Measurements from ENCODE around the gene FMN2.

Gene FMN2

GRCh38 chr1:240363315-240363714 lies 271.6 kb downstream of the FMN2 start:
- no peak for DNase-seq (ENCODE audit: low spot score)
- Histone ChIP-seq H3K4me3 (no peak overlapping the region), H3K27ac (no peak overlapping the region)
- no peak for TF ChIP-seq CTCF (IDR thresholded peaks at IDR 0.05)

GRCh38 chr1:240363914-240364313 lies 272.2 kb downstream of the FMN2 start:
- H3K27ac ChIP-seq, result no peak overlapping the region
- no peak for DNase-seq (ENCODE audit: low spot score)
- no peak for TF ChIP-seq CTCF (IDR thresholded peaks at IDR 0.05)
- no peak overlapping the region for H3K4me3 ChIP-seq

DNA sequence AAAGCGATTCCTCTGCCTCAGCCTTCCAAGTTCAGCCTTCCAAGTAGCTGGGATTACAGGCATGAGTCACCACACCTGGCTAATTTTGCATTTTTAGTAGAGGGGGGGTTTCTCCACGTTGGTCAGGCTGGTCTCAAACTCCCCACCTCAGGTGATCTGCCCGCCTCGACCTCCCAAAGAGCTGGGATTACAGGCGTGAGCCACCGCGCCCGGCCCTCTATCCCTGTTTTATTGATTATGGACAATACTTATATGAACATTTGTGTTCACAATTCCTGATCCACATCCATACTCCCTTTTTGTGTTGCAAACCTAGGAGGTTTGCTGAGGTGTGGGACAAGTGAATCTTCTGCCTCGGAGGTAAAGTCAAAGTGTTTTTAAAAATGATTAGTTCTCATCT lies 275.0 kb downstream of the FMN2 start:
- no peak overlapping the region for H3K27ac ChIP-seq
- no peak for DNase-seq (ENCODE audit: low spot score)
- TF ChIP-seq CTCF (IDR thresholded peaks at IDR 0.05), result no peak
- no peak overlapping the region for H3K4me3 ChIP-seq

DNA sequence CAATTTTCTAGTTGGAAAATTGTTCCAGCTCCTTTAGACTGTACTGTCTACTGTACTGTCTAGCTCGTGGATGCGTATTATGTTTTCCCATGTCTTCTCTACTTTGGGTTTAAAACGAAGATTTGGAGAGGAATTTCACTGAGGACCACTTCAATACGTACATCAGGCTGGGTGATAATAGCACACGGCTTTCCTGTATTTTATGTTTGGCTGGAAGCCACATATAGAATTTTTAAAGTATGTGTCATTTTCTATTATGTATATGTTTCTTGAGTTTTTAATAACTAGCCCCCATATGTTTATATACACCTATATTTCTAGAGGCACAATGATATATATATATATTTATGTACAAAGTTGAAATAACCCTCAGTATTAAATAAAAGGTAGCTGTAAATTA lies 293.9 kb downstream of the FMN2 start:
- DNase-seq (ENCODE audit: low spot score), result no peak
- Histone ChIP-seq H3K4me3 (no peak overlapping the region), H3K27ac (no peak overlapping the region)
- TF ChIP-seq CTCF (IDR thresholded peaks at IDR 0.05), result no peak

DNA sequence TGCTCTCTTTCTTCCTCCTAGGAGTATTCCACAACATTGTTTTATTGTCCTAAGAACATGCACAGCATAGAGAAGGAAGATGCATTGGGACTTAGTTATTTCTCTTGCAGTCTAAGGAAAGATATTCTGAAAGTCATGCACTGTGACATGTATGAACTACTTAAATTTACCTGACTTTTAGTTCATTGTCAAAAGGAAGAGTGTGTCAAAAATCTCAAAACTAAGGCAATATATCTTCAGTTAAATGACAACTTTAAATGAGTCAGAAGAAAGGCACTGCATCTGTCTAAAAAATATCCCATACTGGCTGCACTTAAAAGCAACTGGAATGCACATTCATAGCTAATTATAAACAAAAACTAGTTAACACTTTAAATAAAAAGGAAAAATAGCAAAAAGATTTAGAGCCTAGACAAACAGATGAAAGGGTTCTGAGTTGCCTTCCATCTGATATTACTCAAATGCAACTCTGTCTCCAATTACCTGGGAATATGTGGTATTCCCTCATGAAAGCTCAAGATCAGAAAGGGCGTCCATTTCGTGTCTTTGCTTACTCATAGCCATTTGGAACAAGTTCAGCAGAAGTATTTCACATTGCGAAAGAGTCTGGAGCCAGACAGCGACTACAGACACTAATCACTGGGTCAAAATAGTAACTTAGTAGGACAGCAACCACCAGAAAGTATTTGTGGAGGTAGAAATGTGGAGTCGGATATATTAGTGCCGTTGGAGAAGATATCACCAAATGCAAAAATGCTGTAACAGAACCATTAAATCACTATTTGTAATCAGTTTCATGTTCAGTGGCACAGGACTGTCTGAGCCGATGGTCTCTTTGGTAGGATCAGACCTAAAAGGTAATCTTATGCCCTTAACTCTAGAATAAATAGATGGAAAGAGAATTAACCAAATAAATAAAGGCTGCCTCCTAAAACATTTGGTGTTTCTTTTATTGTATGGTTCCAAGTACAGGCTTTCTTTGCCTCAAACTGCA lies 294.6 kb downstream of the FMN2 start:
- TF ChIP-seq CTCF (IDR thresholded peaks at IDR 0.05), result no peak
- DNase-seq (ENCODE audit: low spot score), result no peak
- H3K27ac ChIP-seq, result no peak overlapping the region
- no peak overlapping the region for H3K4me3 ChIP-seq

DNA sequence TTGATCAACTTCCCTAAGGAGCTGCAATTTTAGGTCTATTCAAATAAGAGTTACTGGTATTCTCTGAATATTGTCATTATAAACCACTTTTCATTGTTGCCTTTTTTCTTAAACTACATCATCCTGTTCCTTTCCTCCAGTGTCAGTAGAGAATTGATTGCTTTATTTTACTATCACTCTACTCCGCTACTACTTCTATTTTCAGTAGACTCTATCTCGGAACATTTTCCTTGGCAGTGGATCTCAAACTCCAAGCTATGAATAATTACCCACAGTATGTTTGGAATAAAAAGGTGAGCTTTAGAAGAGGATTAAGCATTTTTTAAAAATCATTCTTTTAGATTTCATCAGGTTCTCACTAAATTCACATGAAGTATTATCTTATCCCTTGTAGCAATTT lies 295.4 kb downstream of the FMN2 start:
- DNase-seq (ENCODE audit: low spot score), result no peak
- TF ChIP-seq CTCF (IDR thresholded peaks at IDR 0.05), result no peak
- Histone ChIP-seq H3K27ac (no peak overlapping the region), H3K4me3 (no peak overlapping the region)

Measured in coronary artery (tissue), 2 donors.